MM.1S (cell line): ENCODE measurements around the gene GOLGA3.
"Not testable (repeated sequence)": the region's sequence is repeated elsewhere in the genome, so short reads cannot be mapped to it uniquely, and the experiment has no call there.

Experiments
- DNase-seq: peaks from one replicate; pipeline ENCODE4 v3.0.0-alpha.2; 2015
- H2AFZ ChIP-seq: fragments of 300-600 bp; sonication (generic); 2 replicates; pipeline ENCODE4 v1.6.0; 2016; ENCODE audit warnings: antibody characterized with exemption, low read length
- H3F3A ChIP-seq: fragments of 300-600 bp; sonication (generic); 2 replicates; pipeline ENCODE4 v1.6.1; 2016; ENCODE audit warnings: mild to moderate bottlenecking, antibody characterized with exemption, low read length, moderate library complexity, mixed read lengths; ENCODE audit not compliant: insufficient read depth
- H3K27ac ChIP-seq: fragments of 300-600 bp; sonication (generic); 2 replicates; pipeline ENCODE4 v1.5.1; 2016; ENCODE audit warnings: mild to moderate bottlenecking, low read length
- H3K27me3 ChIP-seq: fragments of 300-600 bp; sonication (generic); replicated peaks from 2 replicates; pipeline ENCODE4 v1.6.0; 2016; ENCODE audit warnings: low read length; ENCODE audit not compliant: insufficient read depth
- H3K36me3 ChIP-seq: fragments of 300-600 bp; sonication (generic); replicated peaks from 2 replicates; pipeline ENCODE4 v1.6.1; 2016; ENCODE audit warnings: mild to moderate bottlenecking, low read length, mixed read lengths; ENCODE audit not compliant: insufficient read depth
- H3K4me1 ChIP-seq: fragments of 300-600 bp; sonication (generic); 2 replicates; pipeline ENCODE4 v1.6.1; 2016; ENCODE audit warnings: low read length, mixed read lengths
- H3K4me2 ChIP-seq: fragments of 300-600 bp; sonication (generic); 2 replicates; pipeline ENCODE4 v1.6.0; 2016; ENCODE audit warnings: low read depth, low read length
- H3K4me3 ChIP-seq: fragments of 300-600 bp; sonication (generic); 2 replicates; pipeline ENCODE4 v1.5.1; 2016; ENCODE audit warnings: low read length, mixed read lengths
- H3K79me2 ChIP-seq: fragments of 300-600 bp; sonication (generic); 2 replicates; pipeline ENCODE4 v1.6.1; 2016; ENCODE audit warnings: mixed run types, low read length, mixed read lengths
- H3K9ac ChIP-seq: fragments of 300-600 bp; sonication (generic); 2 replicates; pipeline ENCODE4 v1.6.1; 2016; ENCODE audit warnings: low read length, mixed read lengths
- H3K9me2 ChIP-seq: fragments of 300-600 bp; sonication (generic); replicated peaks from 2 replicates; pipeline ENCODE4 v1.6.1; 2016; ENCODE audit warnings: mild to moderate bottlenecking, low read length, mixed read lengths; ENCODE audit not compliant: insufficient read depth
- H3K9me3 ChIP-seq: fragments of 300-600 bp; sonication (generic); replicated peaks from 2 replicates; pipeline ENCODE4 v1.6.1; 2016; ENCODE audit warnings: mild to moderate bottlenecking, low read length, mixed read lengths; ENCODE audit not compliant: insufficient read depth
- H4K20me1 ChIP-seq: fragments of 300-600 bp; sonication (generic); 2 replicates; pipeline ENCODE4 v1.6.1; 2016; ENCODE audit warnings: mild to moderate bottlenecking, low read length, moderate library complexity, mixed read lengths; ENCODE audit not compliant: insufficient read depth
- EZH2 ChIP-seq: fragments of 300-600 bp; sonication (generic); optimal IDR thresholded peaks from 2 replicates; pipeline ENCODE3; 2017; ENCODE audit warnings: low read depth, mild to moderate bottlenecking, antibody characterized with exemption, low read length, mixed read lengths
- EZH2phosphoT487 ChIP-seq: fragments of 300-600 bp; sonication (generic); IDR thresholded peaks from 2 replicates; pipeline ENCODE4 v1.6.1; 2018; ENCODE audit warnings: antibody characterized with exemption, low read length
- TF ChIP-seq, protein P1 (sequence below): fragments of 300-600 bp; sonication (generic); IDR thresholded peaks from 2 replicates; pipeline ENCODE4 v1.5.1; 2016; ENCODE audit warnings: antibody characterized with exemption, low read length, mixed read lengths

Gene GOLGA3

GRCh38 chr12:132777614-132778013 is 51.1 kb downstream of the GOLGA3 start:
- H3K4me1 ChIP-seq: no peaks in the 10 kb centered on the region
- H3K4me3 ChIP-seq: no peak overlapping the region
- no peaks in the 10 kb centered on the region for H4K20me1 ChIP-seq
- DNase-seq: no peak
- no peaks in the 10 kb centered on the region for H3F3A ChIP-seq
- H3K9ac ChIP-seq: no peak overlapping the region
- no peak overlapping the region for H2AFZ ChIP-seq
- no peaks in the 10 kb centered on the region for H3K79me2 ChIP-seq
- no peak for TF ChIP-seq EZH2
- no peaks in the 10 kb centered on the region for H3K36me3 ChIP-seq
- no peaks in the 10 kb centered on the region for H3K9me3 ChIP-seq
- H3K9me2 ChIP-seq: no peaks in the 10 kb centered on the region
- no peaks in the 10 kb centered on the region for H3K27me3 ChIP-seq
- H3K27ac ChIP-seq: no peak overlapping the region
- no peak overlapping the region for H3K4me2 ChIP-seq

DNA sequence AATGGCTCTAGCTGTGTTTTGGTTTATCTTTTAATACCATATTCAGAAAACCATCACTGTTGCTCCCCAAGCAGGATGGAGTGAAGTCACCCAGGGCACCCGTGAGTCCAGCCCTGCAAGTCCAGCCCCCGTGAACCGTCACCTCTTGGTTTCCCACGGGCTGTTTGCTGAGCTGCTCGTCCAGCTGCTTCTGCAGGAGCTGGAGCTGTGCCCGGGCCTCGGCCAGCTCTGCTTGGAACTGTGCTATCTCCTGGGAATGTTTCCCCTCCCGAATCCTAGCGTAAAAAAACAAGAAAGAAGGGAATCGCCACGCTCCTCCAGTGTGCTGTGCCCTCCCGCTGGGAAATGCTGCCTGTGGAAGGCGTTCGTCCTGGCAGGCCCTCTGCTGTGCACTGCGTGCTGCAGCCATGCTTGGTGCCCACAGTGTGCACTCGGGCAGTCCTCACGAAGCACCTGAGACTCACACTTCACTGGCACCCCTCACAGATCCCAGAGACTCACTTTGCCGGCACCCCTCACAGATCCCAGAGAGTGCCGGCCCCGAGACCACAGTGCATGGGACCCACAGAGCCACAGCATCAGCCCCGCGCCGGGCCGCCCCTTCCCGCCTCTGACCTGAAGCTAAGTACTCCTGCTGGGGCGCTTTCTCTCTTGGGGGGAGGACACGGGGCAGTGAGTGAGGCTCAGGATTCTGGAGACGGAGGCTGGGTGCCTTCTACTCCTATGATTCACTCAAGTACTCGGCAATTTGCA is 51.7 kb downstream of the GOLGA3 start:
- no peaks in the 10 kb centered on the region for H3F3A ChIP-seq
- no peaks in the 10 kb centered on the region for H3K79me2 ChIP-seq
- no peak for TF ChIP-seq EZH2
- TF ChIP-seq, protein P1, sequence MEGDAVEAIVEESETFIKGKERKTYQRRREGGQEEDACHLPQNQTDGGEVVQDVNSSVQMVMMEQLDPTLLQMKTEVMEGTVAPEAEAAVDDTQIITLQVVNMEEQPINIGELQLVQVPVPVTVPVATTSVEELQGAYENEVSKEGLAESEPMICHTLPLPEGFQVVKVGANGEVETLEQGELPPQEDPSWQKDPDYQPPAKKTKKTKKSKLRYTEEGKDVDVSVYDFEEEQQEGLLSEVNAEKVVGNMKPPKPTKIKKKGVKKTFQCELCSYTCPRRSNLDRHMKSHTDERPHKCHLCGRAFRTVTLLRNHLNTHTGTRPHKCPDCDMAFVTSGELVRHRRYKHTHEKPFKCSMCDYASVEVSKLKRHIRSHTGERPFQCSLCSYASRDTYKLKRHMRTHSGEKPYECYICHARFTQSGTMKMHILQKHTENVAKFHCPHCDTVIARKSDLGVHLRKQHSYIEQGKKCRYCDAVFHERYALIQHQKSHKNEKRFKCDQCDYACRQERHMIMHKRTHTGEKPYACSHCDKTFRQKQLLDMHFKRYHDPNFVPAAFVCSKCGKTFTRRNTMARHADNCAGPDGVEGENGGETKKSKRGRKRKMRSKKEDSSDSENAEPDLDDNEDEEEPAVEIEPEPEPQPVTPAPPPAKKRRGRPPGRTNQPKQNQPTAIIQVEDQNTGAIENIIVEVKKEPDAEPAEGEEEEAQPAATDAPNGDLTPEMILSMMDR: no peak
- TF ChIP-seq EZH2phosphoT487: no peak
- no peak overlapping the region for H3K27ac ChIP-seq
- H3K4me1 ChIP-seq: no peaks in the 10 kb centered on the region
- H3K36me3 ChIP-seq: no peaks in the 10 kb centered on the region
- H3K27me3 ChIP-seq: no peaks in the 10 kb centered on the region
- no peaks in the 10 kb centered on the region for H4K20me1 ChIP-seq
- no peak for DNase-seq
- H2AFZ ChIP-seq: no peak overlapping the region
- H3K9me3 ChIP-seq: no peaks in the 10 kb centered on the region
- no peak overlapping the region for H3K9ac ChIP-seq
- no peak overlapping the region for H3K4me2 ChIP-seq
- no peaks in the 10 kb centered on the region for H3K9me2 ChIP-seq
- no peak overlapping the region for H3K4me3 ChIP-seq

- not testable (repeated sequence) for H3K36me3 ChIP-seq, H3K27ac ChIP-seq
These were observed 52.4 kb downstream of the GOLGA3 start for GRCh38 chr12:132776230-132776625.

DNA sequence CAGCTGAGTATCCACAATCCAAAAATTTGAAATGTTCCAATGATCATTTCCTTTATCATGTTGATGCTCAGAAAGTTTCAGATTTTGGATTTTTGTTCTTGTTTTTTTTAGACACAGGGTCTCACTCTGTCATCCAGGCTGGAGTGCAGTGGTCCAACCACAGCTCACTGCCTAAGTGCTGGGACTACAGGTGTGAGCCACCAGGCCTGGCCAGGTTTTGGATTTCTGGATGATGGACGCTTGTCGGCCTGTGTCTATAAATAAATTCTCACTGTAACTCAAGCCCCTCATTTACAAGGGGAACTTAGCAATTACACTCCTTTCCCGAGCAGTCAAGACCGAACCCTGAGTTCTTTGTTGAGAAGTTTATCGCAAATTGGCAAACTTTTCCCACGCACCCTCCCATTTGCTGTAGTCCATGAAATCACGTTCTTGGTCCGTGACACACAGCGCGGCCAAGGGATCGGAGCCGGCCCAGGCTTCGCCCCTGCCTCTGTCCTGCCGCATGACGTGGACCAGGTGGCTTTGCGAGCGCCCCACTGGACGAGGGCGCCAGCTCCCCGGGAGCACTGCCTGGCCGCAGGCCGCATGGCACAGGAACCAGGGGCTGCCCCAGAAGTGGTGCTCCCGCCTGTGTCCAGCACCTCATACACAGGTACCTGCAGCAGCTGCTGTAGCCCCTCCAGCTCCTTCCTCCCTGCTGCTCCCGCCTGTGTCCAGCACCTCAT is 53.0 kb downstream of the GOLGA3 start:
- Histone ChIP-seq H3K36me3 (no peaks in the 10 kb centered on the region), H4K20me1 (no peaks in the 10 kb centered on the region), H3K79me2 (no peaks in the 10 kb centered on the region)

More at GRCh38 chr12:132776230-132776625, 52.4 kb downstream of the GOLGA3 start:
- H4K20me1 ChIP-seq, H3K4me1 ChIP-seq, H2AFZ ChIP-seq, H3K79me2 ChIP-seq, H3F3A ChIP-seq, H3K9me2 ChIP-seq, H3K9me3 ChIP-seq, DNase-seq, H3K4me2 ChIP-seq, H3K9ac ChIP-seq, H3K27me3 ChIP-seq, H3K4me3 ChIP-seq: not testable (repeated sequence)

More for the DNA sequence above, 53.0 kb downstream of the GOLGA3 start:
- no peak overlapping the region for H3K4me2 ChIP-seq
- no peaks in the 10 kb centered on the region for H3K9me3 ChIP-seq
- no peak overlapping the region for H3K9ac ChIP-seq
- H3K4me1 ChIP-seq: no peaks in the 10 kb centered on the region
- no peaks in the 10 kb centered on the region for H3K9me2 ChIP-seq
- TF ChIP-seq, protein P1: no peak
- TF ChIP-seq EZH2phosphoT487 (no peak), EZH2 (no peak)
- H2AFZ ChIP-seq: no peak overlapping the region
- no peaks in the 10 kb centered on the region for H3K27me3 ChIP-seq
- no peak for DNase-seq
- H3K4me3 ChIP-seq: no peak overlapping the region
- no peak overlapping the region for H3K27ac ChIP-seq
- H3F3A ChIP-seq: no peaks in the 10 kb centered on the region; the same call in 1 of the 2 replicates
